ENCODE results near the gene LY9.
A peak's percentile ranks its signal among the peaks of the same experiment; 100 is the strongest.

LY9 gene

GRCh38 chr1:160839746-160840145 is 43.8 kb downstream of the LY9 start:
- peak; percentile 10 to 17 for DNase-seq

GRCh38 chr1:160841079-160841478 is 45.1 kb downstream of the LY9 start:
- DNase-seq, result no peak

- DNase-seq, result no peak
These were observed 48.7 kb downstream of the LY9 start for GRCh38 chr1:160844447-160845232.

DNA sequence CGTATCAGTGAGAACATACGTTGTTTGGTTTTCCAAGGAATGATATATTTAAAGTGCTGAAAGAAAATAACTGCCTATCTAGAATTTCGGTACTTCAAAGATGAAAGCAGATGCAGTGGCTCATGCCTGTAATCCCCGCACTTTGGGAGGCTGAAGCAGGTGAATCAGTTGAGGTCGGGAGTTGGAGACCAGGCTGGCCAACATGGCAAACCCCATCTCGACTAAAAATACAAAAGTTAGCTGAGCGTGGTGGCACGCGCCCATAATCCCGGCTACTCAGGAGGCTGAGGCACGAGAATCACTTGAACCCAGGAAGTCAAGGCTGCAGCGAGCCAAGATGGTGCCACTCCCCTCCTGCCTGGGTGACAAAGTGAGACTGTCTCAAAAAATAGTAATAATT is 50.3 kb downstream of the LY9 start:
- no peak for DNase-seq

- no peak for DNase-seq
These were observed 54.6 kb downstream of the LY9 start for GRCh38 chr1:160850541-160850940.

GRCh38 chr1:160850993-160851392 is 55.0 kb downstream of the LY9 start:
- DNase-seq, result no peak

- DNase-seq, result no peak
These were observed 57.0 kb downstream of the LY9 start for GRCh38 chr1:160853014-160853413.

DNA sequence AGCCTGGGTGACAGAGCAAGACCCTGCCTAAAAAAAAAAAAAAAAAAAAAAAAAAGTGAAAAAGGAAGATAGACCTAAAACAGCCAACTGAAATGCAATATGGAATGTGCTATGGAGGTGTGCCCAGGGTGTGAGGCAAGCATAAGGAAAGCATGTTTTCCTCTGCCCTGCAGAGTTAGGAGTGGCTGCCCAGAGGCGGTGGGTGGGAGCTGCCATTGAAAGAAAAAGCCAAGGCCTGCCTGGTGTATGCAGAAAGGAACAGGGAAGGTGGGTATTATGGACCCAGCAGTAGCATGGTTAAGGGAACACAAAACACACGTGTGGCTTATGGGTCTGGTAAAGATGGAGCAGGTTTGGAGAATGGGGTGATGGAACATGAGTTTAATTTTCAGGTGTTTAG is 57.8 kb downstream of the LY9 start:
- no peak for DNase-seq

- DNase-seq, result peak; percentile 46 to 73
These were observed 59.4 kb downstream of the LY9 start for GRCh38 chr1:160855181-160855981.

GRCh38 chr1:160858097-160858496 is 62.1 kb downstream of the LY9 start:
- peak; percentile 55 to 68 for DNase-seq

DNA sequence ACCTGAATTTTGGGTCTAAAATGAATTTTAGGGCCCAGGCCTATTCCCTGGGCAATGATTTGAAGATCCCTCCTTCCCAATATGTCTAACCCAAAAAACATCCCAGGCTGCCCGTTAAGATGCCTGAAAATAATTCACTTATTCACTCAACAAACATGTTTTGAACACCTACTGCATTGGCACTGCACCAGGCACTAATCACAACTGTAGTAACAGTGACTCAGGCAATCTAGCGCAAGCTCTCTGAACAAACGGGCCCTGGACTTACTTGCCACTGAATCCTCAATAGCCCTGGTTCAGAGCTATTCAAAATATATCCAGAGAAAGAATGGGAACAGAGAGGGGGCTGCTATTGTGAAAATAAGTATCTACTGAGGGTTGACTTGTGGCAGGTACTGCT is 62.5 kb downstream of the LY9 start:
- no peak for DNase-seq

DNA sequence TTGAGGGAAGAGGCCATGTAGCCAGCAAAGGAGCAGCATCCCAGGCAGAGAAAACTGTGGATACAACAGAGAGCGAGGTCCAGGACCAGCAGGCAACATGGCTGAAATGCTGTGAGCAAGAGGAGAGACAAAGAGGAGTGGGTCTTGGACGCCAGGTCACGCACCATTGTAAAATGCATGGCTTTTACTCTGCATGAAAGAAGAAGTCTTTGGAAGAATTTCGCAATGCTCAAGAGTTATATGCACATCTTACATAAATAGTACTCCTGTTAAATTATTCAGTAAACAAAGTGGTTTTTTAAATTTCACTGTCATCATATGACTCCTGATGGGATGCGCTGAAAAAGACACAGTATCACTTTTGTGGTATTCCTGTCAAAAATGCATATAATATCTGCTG is 63.2 kb downstream of the LY9 start:
- peak in 1 of 2 experiments; percentile 10 for DNase-seq

DNA sequence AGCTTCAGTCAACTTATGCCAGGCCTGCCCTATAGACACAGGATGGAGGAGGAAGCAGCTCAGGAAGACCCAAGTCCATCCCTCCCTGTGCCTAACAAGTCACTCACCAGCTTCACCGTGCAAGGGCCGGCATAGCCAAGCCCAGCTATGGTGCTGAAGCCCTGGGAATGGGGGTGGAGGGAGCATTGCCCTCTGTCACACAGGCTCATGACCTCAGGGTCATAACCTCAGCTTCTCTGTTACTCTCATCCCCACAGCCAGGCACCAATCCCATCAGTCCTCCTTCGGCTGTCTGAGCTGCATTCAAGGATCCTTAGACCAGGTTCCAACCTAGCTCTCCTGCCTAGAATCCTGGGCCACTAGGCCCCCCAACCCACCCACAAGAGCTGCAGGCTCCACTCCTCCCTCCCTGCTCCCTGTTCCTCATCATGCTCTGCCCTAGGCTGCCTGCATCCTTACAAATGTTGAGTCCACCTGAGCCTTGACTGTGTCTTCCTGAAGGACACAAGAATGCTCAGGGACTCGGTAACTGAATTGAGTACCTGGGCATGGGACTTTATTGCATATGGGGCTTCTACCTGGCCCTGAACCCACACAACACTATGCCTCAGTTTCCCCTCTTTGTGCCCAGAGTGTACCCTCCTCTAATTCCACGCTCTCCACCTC is 65.0 kb downstream of the LY9 start:
- DNase-seq, result no peak

GRCh38 chr1:160862203-160863060 is 66.5 kb downstream of the LY9 start, which contains the start of gene CD244:
TSS of gene CD244 (minus strand) at chr1:160862887. CDS start at chr1:160862677, 210 bp downstream.
- peak; percentile 95 for DNase-seq

- peak in 1 of 2 experiments; percentile 32 for DNase-seq
These were observed 67.2 kb downstream of the LY9 start for GRCh38 chr1:160863061-160863773.

DNA sequence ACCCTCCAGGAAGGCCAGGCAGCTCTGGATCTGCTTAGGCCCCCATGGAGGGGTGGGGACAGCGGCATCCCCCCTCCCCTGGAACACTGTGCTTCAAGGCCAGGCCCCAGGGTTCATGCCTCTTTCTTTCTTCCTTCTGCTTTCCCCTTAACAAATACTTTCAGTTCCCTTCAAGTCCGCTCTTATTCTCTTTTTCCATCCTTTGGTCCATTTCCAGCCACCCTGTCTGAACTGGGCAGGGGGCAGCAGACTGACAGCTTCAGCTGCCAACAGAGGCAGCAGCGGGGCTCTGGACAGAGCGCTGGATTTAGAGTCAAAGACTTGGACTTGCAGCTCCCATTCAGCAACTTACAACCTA is 67.8 kb downstream of the LY9 start:
- no peak for DNase-seq

GRCh38 chr1:160864173-160864572 is 68.2 kb downstream of the LY9 start:
- DNase-seq, result no peak

GRCh38 chr1:160865337-160865736 is 69.4 kb downstream of the LY9 start:
- DNase-seq, result no peak

GRCh38 chr1:160866001-160866694 is 70.2 kb downstream of the LY9 start:
- DNase-seq, result no peak

GRCh38 chr1:160866695-160867260 is 70.8 kb downstream of the LY9 start:
- no peak for DNase-seq

GRCh38 chr1:160867651-160868050 is 71.7 kb downstream of the LY9 start:
- DNase-seq, result peak in 1 of 2 experiments; percentile 11
